HFFc6 (cell line): Measurements from ENCODE around the gene PER1. TPM values are rescaled to one million over a fixed set of nuclear protein-coding genes. Genes with fewer than 3 reads are reported as not detected.
A peak's percentile ranks its signal among the peaks of the same experiment; 100 is the strongest.

Experiments
- DNase-seq: peaks from one replicate; pipeline ENCODE4 v3.0.0-alpha.2; 2018
- H3K27ac Mint-ChIP-seq: 2 replicates; pipeline ENCODE4 v1.8.0; 2020; ENCODE audit warnings: mild to moderate bottlenecking, mixed read lengths
- H3K27me3 Mint-ChIP-seq: 2 replicates; pipeline ENCODE4 v1.8.0; 2021; ENCODE audit warnings: mild to moderate bottlenecking, moderate library complexity, mixed read lengths; ENCODE audit not compliant: insufficient read depth
- H3K36me3 Mint-ChIP-seq: 2 replicates; pipeline ENCODE4 v1.8.0; 2021; ENCODE audit warnings: low read depth, mixed read lengths
- H3K4me1 Mint-ChIP-seq: 2 replicates; pipeline ENCODE4 v1.8.0; 2020; ENCODE audit warnings: low read depth, mixed read lengths
- H3K4me3 Mint-ChIP-seq: 2 replicates; pipeline ENCODE4 v1.8.0; 2020; ENCODE audit warnings: mild to moderate bottlenecking, moderate library complexity, mixed read lengths
- H3K9me3 Mint-ChIP-seq: 2 replicates; pipeline ENCODE4 v1.8.0; 2020; ENCODE audit warnings: mild to moderate bottlenecking, mixed read lengths
- CTCF ChIP-seq: fragments of 200-600 bp; sonication (generic); IDR thresholded peaks from 2 replicates; pipeline ENCODE4 v1.5.0; 2021; ENCODE audit warnings: antibody characterized with exemption, mild to moderate bottlenecking
- total RNA-seq, 6 experiments: library from RNA; stranded (reverse); fragmentation: NEBNext Ultra II Directional; extraction: Animal tissue kit (Norgen Biotek cat#: 25700); gene quantifications; 2 replicates in 1 of 6; 3 replicates in 5 of 6; pipeline ENCODE4 v1.2.3, GENCODE V29; 2021

Gene PER1
- total RNA-seq, 6 experiments from 2014 or later = 18.9 to 31.8 (median 26.9) TPM

- Mint-ChIP-seq H3K27me3 (peaks cover 2% of the 10 kb centered on the region; the same call in 1 of the 2 replicates), H3K4me3 (no peak overlapping the region), H3K9me3 (no peaks in the 10 kb centered on the region), H3K36me3 (no peaks in the 10 kb centered on the region), H3K4me1 (peaks cover 9% of the 10 kb centered on the region), H3K27ac (no peak overlapping the region; the same call in none of the 2 replicates)
- no peak for TF ChIP-seq CTCF
- DNase-seq = no peak
Observed at GRCh38 chr17:8189041-8189710, 37.0 kb upstream of the PER1 start.

GRCh38 chr17:8188263-8188839, 36.1 kb upstream of the PER1 start:
- Mint-ChIP-seq H3K27ac (no peak overlapping the region), H3K27me3 (peaks cover 2% of the 10 kb centered on the region; the same call in 1 of the 2 replicates), H3K36me3 (no peaks in the 10 kb centered on the region), H3K4me1 (peaks cover 13% of the 10 kb centered on the region), H3K4me3 (no peak overlapping the region), H3K9me3 (no peaks in the 10 kb centered on the region)
- TF ChIP-seq CTCF = no peak
- no peak for DNase-seq

DNA sequence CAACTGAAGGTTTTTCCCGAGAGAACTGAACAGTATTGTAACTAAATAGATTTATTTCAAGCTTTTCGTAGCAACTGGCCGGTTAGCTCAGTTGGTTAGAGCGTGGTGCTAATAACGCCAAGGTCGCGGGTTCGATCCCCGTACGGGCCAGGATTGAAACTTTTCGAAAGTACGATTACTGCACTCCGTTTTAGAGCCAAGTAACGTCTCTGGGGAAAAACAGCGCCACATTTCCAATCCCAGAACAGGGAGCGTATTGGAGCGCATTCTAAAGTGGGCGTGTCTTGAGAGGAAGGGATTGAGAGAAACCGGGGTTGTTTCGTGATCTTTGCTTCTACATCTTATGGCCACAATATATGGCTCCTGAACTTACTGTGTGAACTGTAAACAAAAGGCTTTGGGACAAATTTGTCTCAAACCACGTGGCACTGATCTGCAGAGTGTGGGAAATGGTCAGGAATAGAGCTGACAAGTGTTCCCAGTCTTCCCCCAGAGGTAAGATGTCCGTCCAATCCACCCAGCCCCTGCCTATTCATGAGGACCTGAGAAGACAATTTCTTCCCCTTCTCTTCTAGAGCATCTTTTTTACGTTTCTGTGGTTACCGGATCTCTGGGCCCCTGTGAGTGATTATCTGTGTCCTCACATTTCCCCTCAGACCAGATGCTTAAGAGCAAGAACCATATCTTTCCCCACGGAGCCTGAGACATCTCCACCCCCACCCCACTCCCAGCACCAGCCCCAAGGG, 35.5 kb upstream of the PER1 start:
- no peaks in the 10 kb centered on the region for H3K9me3 Mint-ChIP-seq
- H3K27me3 Mint-ChIP-seq = peaks cover 2% of the 10 kb centered on the region; the same call in 1 of the 2 replicates
- H3K4me1 Mint-ChIP-seq = peaks cover 13% of the 10 kb centered on the region
- H3K27ac Mint-ChIP-seq = no peak overlapping the region
- peak; percentile 43; the same call in 1 of the 2 replicates for TF ChIP-seq CTCF
- no peak overlapping the region for H3K4me3 Mint-ChIP-seq
- peak; percentile 100 for DNase-seq
- no peaks in the 10 kb centered on the region for H3K36me3 Mint-ChIP-seq

- H3K27ac Mint-ChIP-seq = no peak overlapping the region
- TF ChIP-seq CTCF = no peak
- H3K4me1 Mint-ChIP-seq = peaks cover 13% of the 10 kb centered on the region
- H3K36me3 Mint-ChIP-seq = no peaks in the 10 kb centered on the region
- no peaks in the 10 kb centered on the region for H3K9me3 Mint-ChIP-seq
- no peak overlapping the region for H3K4me3 Mint-ChIP-seq
- DNase-seq = peak; percentile 98
- peaks cover 2% of the 10 kb centered on the region; the same call in 1 of the 2 replicates for H3K27me3 Mint-ChIP-seq
Observed at GRCh38 chr17:8186787-8187516, 34.7 kb upstream of the PER1 start.

GRCh38 chr17:8186446-8186786, 34.2 kb upstream of the PER1 start:
- H3K9me3 Mint-ChIP-seq = no peaks in the 10 kb centered on the region
- peak; percentile 59 for TF ChIP-seq CTCF

More at GRCh38 chr17:8186446-8186786, 34.2 kb upstream of the PER1 start:
- H3K27ac Mint-ChIP-seq = no peak overlapping the region
- H3K4me1 Mint-ChIP-seq = peaks cover 13% of the 10 kb centered on the region
- H3K36me3 Mint-ChIP-seq = no peaks in the 10 kb centered on the region
- no peak for DNase-seq
- no peak overlapping the region for H3K4me3 Mint-ChIP-seq
- H3K27me3 Mint-ChIP-seq = peaks cover 2% of the 10 kb centered on the region; the same call in 1 of the 2 replicates
